HepG2 (cell line): ENCODE results near the gene POLR1C. TPM values are rescaled to one million over a fixed set of nuclear protein-coding genes. Genes with fewer than 3 reads are reported as not detected.
A peak's percentile ranks its signal among the peaks of the same experiment; 100 is the strongest.

Experiments
- AKAP8 ChIP-seq: sonication (generic); formaldehyde crosslinking; IDR thresholded peaks from 2 replicates; pipeline ENCODE4 v1.5.1; 2020; ENCODE audit warnings: mild to moderate bottlenecking, missing genetic modification reagents
- BRD4 ChIP-seq: sonication (generic); formaldehyde crosslinking; IDR thresholded peaks from 2 replicates; pipeline ENCODE4 v1.4.0; 2020; ENCODE audit warnings: missing genetic modification reagents
- CEBPG ChIP-seq: IDR thresholded peaks from 2 replicates; pipeline ENCODE4 v1.6.1; 2016
- ESRRA ChIP-seq: sonication (generic); formaldehyde crosslinking; IDR thresholded peaks from 2 replicates; pipeline ENCODE4 v1.5.1; 2020; ENCODE audit warnings: mild to moderate bottlenecking, low read depth, missing genetic modification reagents
- ETV6 ChIP-seq: sonication (generic); formaldehyde crosslinking; conservative IDR thresholded peaks from 2 replicates; pipeline ENCODE4 v1.4.0; 2020; ENCODE audit warnings: missing genetic modification reagents
- FIP1L1 ChIP-seq: fragments of 200-400 bp; formaldehyde crosslinking; IDR thresholded peaks from 2 replicates; pipeline ENCODE4 v1.6.1; 2018; ENCODE audit warnings: low read depth, mild to moderate bottlenecking, low read length, moderate library complexity, borderline replicate concordance; ENCODE audit not compliant: insufficient read depth
- KDM1A ChIP-seq: IDR thresholded peaks from 2 replicates; pipeline ENCODE4 v1.6.1; 2016; ENCODE audit warnings: missing compliant biosample characterization
- KDM6A ChIP-seq: IDR thresholded peaks from 2 replicates; pipeline ENCODE4 v1.6.1; 2016; ENCODE audit warnings: low read depth
- KMT2A ChIP-seq: sonication (generic); formaldehyde crosslinking; IDR thresholded peaks from 2 replicates; pipeline ENCODE4 v1.4.0; 2020; ENCODE audit warnings: missing genetic modification reagents
- SRSF9 ChIP-seq: fragments of 200-400 bp; formaldehyde crosslinking; IDR thresholded peaks from 2 replicates; pipeline ENCODE4 v1.6.1; 2018; ENCODE audit warnings: borderline replicate concordance, mild to moderate bottlenecking, low read depth, low read length; ENCODE audit not compliant: insufficient read depth, poor library complexity, severe bottlenecking
- SSRP1 ChIP-seq: IDR thresholded peaks from 2 replicates; pipeline ENCODE4 v1.6.1; 2016; ENCODE audit warnings: control low read depth
- TGIF2 ChIP-seq: IDR thresholded peaks from 2 replicates; pipeline ENCODE4 v1.6.1; 2016; ENCODE audit warnings: control low read depth, missing compliant biosample characterization
- WIZ ChIP-seq: sonication (generic); formaldehyde crosslinking; IDR thresholded peaks from 2 replicates; pipeline ENCODE4 v1.5.1; 2020; ENCODE audit warnings: mild to moderate bottlenecking, missing genetic modification reagents
- XBP1 ChIP-seq: sonication (generic); formaldehyde crosslinking; IDR thresholded peaks from 2 replicates; pipeline ENCODE4 v1.5.0; 2020; ENCODE audit warnings: missing genetic modification reagents
- ZNF260 ChIP-seq: sonication (generic); formaldehyde crosslinking; IDR thresholded peaks from 2 replicates; pipeline ENCODE4 v1.4.0; 2020; ENCODE audit warnings: missing genetic modification reagents, low read depth, mild to moderate bottlenecking, borderline replicate concordance
- ZNF281 ChIP-seq: sonication (generic); formaldehyde crosslinking; IDR thresholded peaks from 2 replicates; pipeline ENCODE4 v1.4.0; 2020; ENCODE audit warnings: missing genetic modification reagents, borderline replicate concordance
- ZNF30 ChIP-seq: sonication (generic); formaldehyde crosslinking; IDR thresholded peaks from 2 replicates; pipeline ENCODE4 v1.5.0; 2020; ENCODE audit warnings: mild to moderate bottlenecking, missing genetic modification reagents
- ZNF567 ChIP-seq: sonication (generic); formaldehyde crosslinking; IDR thresholded peaks from 2 replicates; pipeline ENCODE4 v1.8.1; 2023; ENCODE audit warnings: mild to moderate bottlenecking, missing genetic modification reagents, borderline replicate concordance
- ZNF780A ChIP-seq: sonication (generic); formaldehyde crosslinking; IDR thresholded peaks from 2 replicates; pipeline ENCODE4 v1.8.0; 2022; ENCODE audit warnings: mild to moderate bottlenecking, missing genetic modification reagents, moderate library complexity
- ZNF790 ChIP-seq: sonication (generic); formaldehyde crosslinking; IDR thresholded peaks from 2 replicates; pipeline ENCODE4 v1.8.0; 2022; ENCODE audit warnings: missing genetic modification reagents, mild to moderate bottlenecking, borderline replicate concordance
- ZNF878 ChIP-seq: sonication (generic); formaldehyde crosslinking; IDR thresholded peaks from 2 replicates; pipeline ENCODE4 v1.8.1; 2023; ENCODE audit warnings: mild to moderate bottlenecking, missing genetic modification reagents, moderate library complexity
- ZSCAN30 ChIP-seq: sonication (generic); formaldehyde crosslinking; IDR thresholded peaks from 2 replicates; pipeline ENCODE4 v1.5.0; 2020; ENCODE audit warnings: mild to moderate bottlenecking, missing genetic modification reagents
- polyA plus RNA-seq, 8 experiments: library from polyadenylated mRNA; depleted of rRNA in 3 of 8; stranded (reverse) in 7 of 8; unstranded in 1 of 8; fragments of >200 nt; fragmentation: Illumina TruSeq in 4 of 8; extraction: Trizol in 4 of 8; gene quantifications; 2 replicates each; pipeline versions ENCODE4 v1.2.1 to v1.2.3, GENCODE V29; 2011 to 2016; ENCODE audit warnings: low read depth in 4 of 8, missing spikeins in 1 of 8, mixed read lengths in 1 of 8; ENCODE audit not compliant: insufficient read depth in 1 of 8
- total RNA-seq, 5 experiments: library from RNA; depleted of rRNA; stranded (reverse); fragments of >200 nt; fragmentation: Illumina TruSeq; extraction: Trizol; gene quantifications; 2 replicates each; pipeline ENCODE4 v1.2.3, GENCODE V29; 2016; ENCODE audit warnings: low read depth in 1 of 5
- TF ChIP-seq, protein P1 (sequence below): sonication (generic); formaldehyde crosslinking; IDR thresholded peaks from 2 replicates; pipeline ENCODE4 v1.5.1; 2020; ENCODE audit warnings: mild to moderate bottlenecking, missing genetic modification reagents, moderate library complexity
- TF ChIP-seq, protein P2 (sequence below): sonication (generic); formaldehyde crosslinking; IDR thresholded peaks from 2 replicates; pipeline ENCODE4 v1.5.1; 2020; ENCODE audit warnings: mild to moderate bottlenecking, missing genetic modification reagents, borderline replicate concordance
- TF ChIP-seq, protein P3 (sequence below): sonication (generic); formaldehyde crosslinking; IDR thresholded peaks from 2 replicates; pipeline ENCODE4 v1.4.0; 2020; ENCODE audit warnings: missing genetic modification reagents

Gene POLR1C
- total and polyA plus RNA-seq, 2 of the 13 experiments (the other 11 are each of a cell fraction or from before 2014, with no cell fraction given): 62.6 to 72.2 TPM

- TF ChIP-seq FIP1L1 (no peak), KDM1A (CRISPR knock-in tag) (peak; percentile 53; the same call in 1 of the 2 replicates), ZSCAN30 (no peak), XBP1 (CRISPR knock-in tag) (no peak), AKAP8 (CRISPR knock-in tag) (no peak), ZNF567 (peak; percentile 89; the same call in 1 of the 2 replicates), KDM6A (CRISPR knock-in tag) (peak; percentile 94), ZNF878 (CRISPR knock-in tag) (peak; percentile 81; the same call in 1 of the 2 replicates), ZNF780A (CRISPR knock-in tag) (no peak), KMT2A (CRISPR knock-in tag) (no peak), ESRRA (CRISPR knock-in tag) (no peak; the same call in 1 of the 2 replicates), ZNF281 (peak; percentile 81; the same call in 1 of the 2 replicates), ETV6 (CRISPR knock-in tag) (no peak), ZNF260 (CRISPR knock-in tag) (no peak), ZNF790 (no peak), CEBPG (CRISPR knock-in tag) (0 out of 2 replicates have a peak, but pooled peaks have one; percentile 13), BRD4 (no peak), SRSF9 (no peak), ZNF30 (CRISPR knock-in tag) (peak; percentile 54; the same call in 1 of the 2 replicates), TGIF2 (peak; percentile 76; the same call in 1 of the 2 replicates), WIZ (CRISPR knock-in tag) (no peak), SSRP1 (no peak)
- TF ChIP-seq, protein P1, sequence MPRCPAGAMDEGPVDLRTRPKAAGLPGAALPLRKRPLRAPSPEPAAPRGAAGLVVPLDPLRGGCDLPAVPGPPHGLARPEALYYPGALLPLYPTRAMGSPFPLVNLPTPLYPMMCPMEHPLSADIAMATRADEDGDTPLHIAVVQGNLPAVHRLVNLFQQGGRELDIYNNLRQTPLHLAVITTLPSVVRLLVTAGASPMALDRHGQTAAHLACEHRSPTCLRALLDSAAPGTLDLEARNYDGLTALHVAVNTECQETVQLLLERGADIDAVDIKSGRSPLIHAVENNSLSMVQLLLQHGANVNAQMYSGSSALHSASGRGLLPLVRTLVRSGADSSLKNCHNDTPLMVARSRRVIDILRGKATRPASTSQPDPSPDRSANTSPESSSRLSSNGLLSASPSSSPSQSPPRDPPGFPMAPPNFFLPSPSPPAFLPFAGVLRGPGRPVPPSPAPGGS (CRISPR knock-in tag): peak; percentile 96; the same call in 1 of the 2 replicates
- TF ChIP-seq, protein P2, sequence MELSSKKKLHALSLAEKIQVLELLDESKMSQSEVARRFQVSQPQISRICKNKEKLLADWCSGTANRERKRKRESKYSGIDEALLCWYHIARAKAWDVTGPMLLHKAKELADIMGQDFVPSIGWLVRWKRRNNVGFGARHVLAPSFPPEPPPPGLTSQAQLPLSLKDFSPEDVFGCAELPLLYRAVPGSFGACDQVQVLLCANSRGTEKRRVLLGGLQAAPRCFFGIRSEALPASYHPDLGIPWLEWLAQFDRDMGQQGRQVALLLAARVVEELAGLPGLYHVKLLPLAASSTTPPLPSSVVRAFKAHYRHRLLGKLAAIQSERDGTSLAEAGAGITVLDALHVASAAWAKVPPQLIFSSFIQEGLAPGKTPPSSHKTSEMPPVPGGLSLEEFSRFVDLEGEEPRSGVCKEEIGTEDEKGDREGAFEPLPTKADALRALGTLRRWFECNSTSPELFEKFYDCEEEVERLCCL (CRISPR knock-in tag): peak; percentile 95; the same call in 1 of the 2 replicates
- TF ChIP-seq, protein P3, sequence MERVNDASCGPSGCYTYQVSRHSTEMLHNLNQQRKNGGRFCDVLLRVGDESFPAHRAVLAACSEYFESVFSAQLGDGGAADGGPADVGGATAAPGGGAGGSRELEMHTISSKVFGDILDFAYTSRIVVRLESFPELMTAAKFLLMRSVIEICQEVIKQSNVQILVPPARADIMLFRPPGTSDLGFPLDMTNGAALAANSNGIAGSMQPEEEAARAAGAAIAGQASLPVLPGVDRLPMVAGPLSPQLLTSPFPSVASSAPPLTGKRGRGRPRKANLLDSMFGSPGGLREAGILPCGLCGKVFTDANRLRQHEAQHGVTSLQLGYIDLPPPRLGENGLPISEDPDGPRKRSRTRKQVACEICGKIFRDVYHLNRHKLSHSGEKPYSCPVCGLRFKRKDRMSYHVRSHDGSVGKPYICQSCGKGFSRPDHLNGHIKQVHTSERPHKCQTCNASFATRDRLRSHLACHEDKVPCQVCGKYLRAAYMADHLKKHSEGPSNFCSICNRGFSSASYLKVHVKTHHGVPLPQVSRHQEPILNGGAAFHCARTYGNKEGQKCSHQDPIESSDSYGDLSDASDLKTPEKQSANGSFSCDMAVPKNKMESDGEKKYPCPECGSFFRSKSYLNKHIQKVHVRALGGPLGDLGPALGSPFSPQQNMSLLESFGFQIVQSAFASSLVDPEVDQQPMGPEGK (CRISPR knock-in tag): peak; percentile 99
These were observed 26.4 kb upstream of the POLR1C start (continued) for GRCh38 chr6:43490523-43490939.
